22Rv1 (cell line): ENCODE results near the gene UBE2L5.

ENCODE experiments used
- H3K27ac ChIP-seq: fragments of 450-650 bp; 2 replicates; pipeline ENCODE4 v1.5.1; 2017
- ZFX ChIP-seq: fragments of 450-650 bp; IDR thresholded peaks from 2 replicates; pipeline ENCODE4 v1.6.1; 2017; ENCODE audit warnings: antibody characterized with exemption, borderline replicate concordance
- TF ChIP-seq, protein P1 (sequence below): fragments of 450-650 bp; IDR thresholded peaks from 2 replicates; pipeline ENCODE4 v1.5.1; 2017; ENCODE audit warnings: mild to moderate bottlenecking

The UBE2L5 gene

DNA sequence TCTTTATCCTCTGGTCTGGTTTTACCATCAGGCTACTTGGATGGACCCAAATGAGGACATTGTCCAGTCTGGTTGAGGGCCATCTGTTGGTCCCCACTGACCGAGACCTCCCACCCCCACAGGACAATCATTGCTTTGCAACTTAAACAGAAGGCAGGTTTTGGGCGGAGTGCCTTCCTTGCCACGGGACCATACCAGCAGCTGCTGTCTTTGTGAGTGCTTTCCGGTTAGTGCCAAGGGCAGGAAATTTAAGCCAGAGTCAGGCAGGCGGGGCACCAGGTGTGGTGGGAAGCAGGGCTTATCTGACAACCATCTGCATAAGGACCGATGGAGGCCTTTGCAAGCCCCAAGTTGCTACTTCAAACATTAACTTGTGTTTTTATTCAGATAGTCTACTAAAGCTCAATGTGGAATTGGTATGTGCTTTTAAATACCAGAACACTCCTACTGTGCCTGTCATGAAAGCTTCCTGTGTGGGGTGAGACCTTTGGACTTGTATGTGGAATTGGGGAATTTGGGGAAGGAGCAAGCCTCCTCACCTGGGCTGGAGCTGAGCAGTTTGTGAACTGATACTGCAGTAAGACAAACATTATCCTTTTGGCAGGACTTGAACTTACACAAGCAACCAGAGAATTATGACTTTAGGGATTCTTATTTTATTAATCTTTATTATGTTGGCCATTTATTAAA is 39.3 kb upstream of the UBE2L5 start:
- no peak overlapping the region for H3K27ac ChIP-seq
- TF ChIP-seq, protein P1, sequence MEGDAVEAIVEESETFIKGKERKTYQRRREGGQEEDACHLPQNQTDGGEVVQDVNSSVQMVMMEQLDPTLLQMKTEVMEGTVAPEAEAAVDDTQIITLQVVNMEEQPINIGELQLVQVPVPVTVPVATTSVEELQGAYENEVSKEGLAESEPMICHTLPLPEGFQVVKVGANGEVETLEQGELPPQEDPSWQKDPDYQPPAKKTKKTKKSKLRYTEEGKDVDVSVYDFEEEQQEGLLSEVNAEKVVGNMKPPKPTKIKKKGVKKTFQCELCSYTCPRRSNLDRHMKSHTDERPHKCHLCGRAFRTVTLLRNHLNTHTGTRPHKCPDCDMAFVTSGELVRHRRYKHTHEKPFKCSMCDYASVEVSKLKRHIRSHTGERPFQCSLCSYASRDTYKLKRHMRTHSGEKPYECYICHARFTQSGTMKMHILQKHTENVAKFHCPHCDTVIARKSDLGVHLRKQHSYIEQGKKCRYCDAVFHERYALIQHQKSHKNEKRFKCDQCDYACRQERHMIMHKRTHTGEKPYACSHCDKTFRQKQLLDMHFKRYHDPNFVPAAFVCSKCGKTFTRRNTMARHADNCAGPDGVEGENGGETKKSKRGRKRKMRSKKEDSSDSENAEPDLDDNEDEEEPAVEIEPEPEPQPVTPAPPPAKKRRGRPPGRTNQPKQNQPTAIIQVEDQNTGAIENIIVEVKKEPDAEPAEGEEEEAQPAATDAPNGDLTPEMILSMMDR = no peak
- no peak for TF ChIP-seq ZFX

DNA sequence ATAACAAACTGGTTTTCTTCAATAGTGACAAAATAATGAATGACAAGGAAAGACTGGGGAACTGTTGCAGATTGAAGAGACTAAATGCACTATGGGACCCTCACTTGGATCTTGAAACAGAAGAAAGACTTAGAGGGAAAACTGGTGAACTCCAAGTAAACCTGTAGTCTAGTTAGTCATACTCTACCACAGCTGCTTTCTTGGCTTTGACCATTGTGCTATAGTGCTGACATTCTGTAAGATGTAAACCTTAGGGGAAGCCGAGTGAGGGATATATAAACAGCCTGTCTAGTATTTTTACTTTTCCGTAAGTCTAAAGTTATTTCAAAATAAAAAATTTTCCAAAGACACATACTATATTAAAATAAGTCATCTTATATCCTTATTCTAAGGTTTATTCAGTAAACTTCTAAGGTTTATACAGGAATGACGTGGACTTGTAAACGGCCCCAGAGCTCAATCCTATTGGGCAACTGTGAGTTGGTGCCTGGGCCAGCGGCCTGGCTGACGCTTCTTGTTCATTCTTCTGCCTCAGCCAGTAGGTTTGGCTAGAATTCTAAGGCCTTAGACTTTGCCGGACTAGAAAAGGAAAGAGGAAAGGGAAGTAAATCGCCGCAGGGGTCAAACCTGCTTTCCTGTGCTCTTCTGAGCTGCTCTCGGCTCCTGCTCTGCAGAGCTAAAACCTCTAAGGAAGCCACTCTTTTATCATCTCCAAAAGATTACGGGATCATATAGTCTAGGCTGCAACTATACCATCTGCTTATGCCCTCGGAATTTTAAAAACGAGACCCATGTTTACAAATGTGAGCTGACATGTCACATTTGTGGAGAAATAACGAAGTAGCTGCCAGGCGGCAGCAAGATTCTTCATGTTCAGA is 33.6 kb upstream of the UBE2L5 start:
- no peak for TF ChIP-seq ZFX
- TF ChIP-seq, protein P1 = no peak
- no peak overlapping the region for H3K27ac ChIP-seq

DNA sequence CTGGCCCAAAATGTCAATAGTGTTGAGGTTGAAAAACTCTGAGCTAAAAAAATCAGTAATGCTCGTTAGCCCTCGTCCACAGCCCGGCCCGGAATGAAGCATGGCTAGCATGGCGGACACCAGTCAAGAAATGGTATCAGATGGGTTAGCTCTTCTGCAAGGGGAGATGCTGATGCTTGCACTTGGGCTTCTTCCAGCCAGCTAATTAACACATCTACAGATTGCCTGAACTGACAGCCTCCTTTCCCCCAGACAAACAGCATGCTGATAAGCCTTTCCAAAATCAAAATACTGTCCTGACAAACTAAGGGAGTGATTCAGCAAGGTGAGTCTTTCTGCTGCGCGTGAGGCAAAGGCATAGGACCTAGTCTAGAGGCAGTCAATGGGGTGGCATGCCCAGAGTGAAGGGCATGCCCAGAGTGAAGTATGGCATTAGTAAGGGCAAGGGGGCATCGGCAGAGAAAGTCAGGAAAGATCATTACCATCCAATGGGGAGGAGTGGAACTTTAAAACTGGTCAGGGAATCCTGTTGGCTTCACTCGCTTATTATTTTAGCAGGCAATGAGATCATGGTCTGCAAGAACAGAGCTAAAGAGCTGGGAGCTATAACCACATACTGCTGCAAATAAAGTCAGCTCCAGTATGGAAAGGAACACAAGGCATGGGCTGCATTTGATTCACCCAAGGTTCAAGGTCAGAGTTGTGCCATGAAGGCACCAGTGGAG is 30.2 kb upstream of the UBE2L5 start:
- no peak for TF ChIP-seq ZFX
- TF ChIP-seq, protein P1 = no peak
- no peak overlapping the region for H3K27ac ChIP-seq

DNA sequence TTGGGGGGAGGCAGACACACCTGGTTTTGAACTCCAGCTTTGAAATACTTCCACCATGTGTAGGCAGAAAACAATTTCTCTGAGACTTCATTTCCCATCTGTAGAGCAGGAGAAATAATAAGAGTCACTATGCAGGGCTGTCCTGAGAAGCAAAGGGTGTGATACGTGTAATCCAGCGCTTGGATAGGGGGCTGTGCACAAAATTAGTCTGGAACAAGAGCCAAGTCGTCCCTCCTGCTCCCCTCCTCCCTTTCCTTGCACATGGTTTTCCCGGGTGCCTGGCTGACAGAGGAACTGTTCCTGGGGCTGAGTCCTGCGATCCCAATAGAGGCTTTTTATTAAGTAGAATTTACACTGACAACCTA is 29.6 kb upstream of the UBE2L5 start:
- TF ChIP-seq ZFX = no peak
- TF ChIP-seq, protein P1 = no peak
- H3K27ac ChIP-seq = no peak overlapping the region

DNA sequence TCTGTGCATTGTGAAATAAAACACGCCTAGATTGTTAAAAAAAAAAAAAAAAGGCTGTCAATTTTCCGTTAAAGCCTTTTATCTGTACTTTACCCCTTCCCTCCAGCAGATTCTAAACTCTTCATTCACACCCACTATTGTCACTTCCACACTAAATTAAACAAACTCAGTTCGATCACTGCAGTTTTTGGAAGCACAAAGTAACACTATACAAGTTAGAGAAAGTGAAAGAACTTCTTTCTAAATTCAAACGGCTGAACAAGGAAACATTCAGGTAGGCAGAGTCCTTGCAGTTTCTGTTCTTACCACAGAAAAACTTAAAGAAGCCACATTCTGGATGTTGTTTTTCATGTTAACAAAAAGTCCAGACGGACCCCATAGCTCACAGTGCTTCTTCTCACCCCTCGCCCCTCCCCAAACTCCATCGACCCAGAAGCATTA is 27.5 kb upstream of the UBE2L5 start:
- peak overlapping the region; percentile 91 for H3K27ac ChIP-seq

DNA sequence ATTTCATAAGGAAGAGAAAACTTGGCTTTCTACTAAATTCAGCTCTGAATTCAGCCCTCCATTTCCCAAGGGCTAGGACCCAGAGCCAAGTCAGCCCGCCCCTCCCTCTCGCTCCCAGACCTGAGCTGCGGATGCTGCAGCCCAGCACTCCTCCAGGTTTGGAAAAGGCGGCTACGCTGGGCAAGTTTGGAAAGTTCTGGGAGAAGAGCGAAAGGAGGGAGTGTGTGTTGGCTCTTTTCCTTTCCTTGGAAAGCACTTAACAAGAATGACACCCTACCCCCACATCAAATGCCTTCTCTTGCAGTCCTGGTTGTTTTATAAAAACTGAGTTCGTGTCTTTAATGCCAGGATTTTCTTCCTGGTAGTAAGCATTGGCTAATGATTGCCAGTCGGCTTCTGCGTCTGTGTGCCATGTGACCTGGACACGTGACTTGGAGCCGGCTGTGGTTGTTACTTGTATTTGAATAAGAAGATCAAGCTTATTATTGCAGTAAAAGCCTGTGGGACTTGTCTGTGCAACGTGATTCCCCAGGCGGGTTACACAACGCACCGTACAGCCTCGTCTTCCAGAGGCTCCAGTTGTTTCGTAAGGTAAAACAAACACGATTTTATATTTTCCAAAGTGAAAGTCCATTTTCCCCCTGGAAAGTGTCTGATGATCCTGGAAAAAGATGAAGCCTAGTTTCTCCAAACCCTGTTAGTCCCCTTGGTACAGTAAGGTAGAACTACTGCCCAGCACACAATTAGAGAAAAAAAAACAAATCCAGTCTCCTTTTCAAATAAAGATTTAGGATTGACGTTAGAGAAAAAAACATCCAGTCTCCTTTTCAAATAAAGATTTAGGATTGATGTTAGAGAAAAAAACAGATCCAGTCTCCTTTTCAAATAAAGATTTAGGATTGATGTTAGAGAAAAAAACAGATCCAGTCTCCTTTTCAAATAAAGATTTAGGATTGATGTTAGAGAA is 26.8 kb upstream of the UBE2L5 start:
- H3K27ac ChIP-seq = peak overlapping the region; percentile 91

More for the DNA sequence above, 27.5 kb upstream of the UBE2L5 start:
- TF ChIP-seq, protein P1 = no peak
- TF ChIP-seq ZFX = no peak

More for the DNA sequence above, 26.8 kb upstream of the UBE2L5 start:
- TF ChIP-seq, protein P1 = no peak
- TF ChIP-seq ZFX = no peak
